HepG2 (cell line): Measurements from ENCODE around the gene MUC13. TPM values are rescaled to one million over a fixed set of nuclear protein-coding genes. Genes with fewer than 3 reads are reported as not detected.

Source experiments
- AHDC1 ChIP-seq: sonication (generic); formaldehyde crosslinking; IDR thresholded peaks from 2 replicates; pipeline ENCODE4 v1.5.1; 2020; ENCODE audit warnings: mild to moderate bottlenecking, missing genetic modification reagents, borderline replicate concordance
- CREBL2 ChIP-seq: sonication (generic); formaldehyde crosslinking; IDR thresholded peaks from 2 replicates; pipeline ENCODE4 v1.8.1; 2023; ENCODE audit warnings: missing genetic modification reagents, mild to moderate bottlenecking, borderline replicate concordance
- EZH2 ChIP-seq: conservative IDR thresholded peaks from 2 replicates; pipeline ENCODE4 v1.6.1; 2012; ENCODE audit warnings: mild to moderate bottlenecking, low read depth, low read length, moderate library complexity
- HNRNPL ChIP-seq: fragments of 200-400 bp; formaldehyde crosslinking; IDR thresholded peaks from 2 replicates; pipeline ENCODE4 v1.6.1; 2017; ENCODE audit warnings: mild to moderate bottlenecking, low read depth, low read length
- MXD4 ChIP-seq: IDR thresholded peaks from 2 replicates; pipeline ENCODE4 v1.6.1; 2016; ENCODE audit warnings: mild to moderate bottlenecking, missing biosample characterization, missing genetic modification reagents
- SIX1 ChIP-seq: sonication (generic); formaldehyde crosslinking; IDR thresholded peaks from 2 replicates; pipeline ENCODE4 v1.4.0; 2020; ENCODE audit warnings: missing genetic modification reagents, borderline replicate concordance
- SRSF4 ChIP-seq: fragments of 200-400 bp; formaldehyde crosslinking; IDR thresholded peaks from one replicate; pipeline ENCODE4 v1.6.1; 2018; ENCODE audit warnings: mild to moderate bottlenecking, low read depth, low read length, moderate library complexity; ENCODE audit not compliant: poor library complexity, severe bottlenecking
- TEF ChIP-seq: sonication (generic); formaldehyde crosslinking; IDR thresholded peaks from 2 replicates; pipeline ENCODE4 v1.5.0; 2020; ENCODE audit warnings: missing genetic modification reagents
- ZBTB26 ChIP-seq: IDR thresholded peaks from 2 replicates; pipeline ENCODE4 v1.6.1; 2016; ENCODE audit warnings: missing compliant biosample characterization, missing genetic modification reagents, borderline replicate concordance
- ZBTB43 ChIP-seq: sonication (generic); formaldehyde crosslinking; conservative IDR thresholded peaks from 2 replicates; pipeline ENCODE4 v1.4.0; 2020; ENCODE audit warnings: missing genetic modification reagents
- ZNF317 ChIP-seq: sonication (generic); formaldehyde crosslinking; IDR thresholded peaks from 2 replicates; pipeline ENCODE4 v1.5.0; 2020; ENCODE audit warnings: mild to moderate bottlenecking, missing genetic modification reagents
- ZNF33A ChIP-seq: sonication (generic); formaldehyde crosslinking; IDR thresholded peaks from 2 replicates; pipeline ENCODE4 v1.5.1; 2020; ENCODE audit warnings: missing genetic modification reagents, mild to moderate bottlenecking, moderate library complexity, borderline replicate concordance
- ZNF605 ChIP-seq: sonication (generic); formaldehyde crosslinking; IDR thresholded peaks from 2 replicates; pipeline ENCODE4 v1.8.0; 2022; ENCODE audit warnings: mild to moderate bottlenecking, missing genetic modification reagents
- ZNF747 ChIP-seq: sonication (generic); formaldehyde crosslinking; IDR thresholded peaks from 2 replicates; pipeline ENCODE4 v1.8.1; 2023; ENCODE audit warnings: missing genetic modification reagents, mild to moderate bottlenecking, borderline replicate concordance
- ZNF776 ChIP-seq: sonication (generic); formaldehyde crosslinking; IDR thresholded peaks from 2 replicates; pipeline ENCODE4 v1.4.0; 2020; ENCODE audit warnings: mild to moderate bottlenecking, missing genetic modification reagents
- ZSCAN22 ChIP-seq: sonication (generic); formaldehyde crosslinking; IDR thresholded peaks from 2 replicates; pipeline ENCODE4 v1.4.0; 2020; ENCODE audit warnings: mild to moderate bottlenecking, missing genetic modification reagents
- ZSCAN25 ChIP-seq: sonication (generic); formaldehyde crosslinking; IDR thresholded peaks from 2 replicates; pipeline ENCODE4 v1.8.0; 2022; ENCODE audit warnings: mild to moderate bottlenecking, missing genetic modification reagents
- polyA plus RNA-seq, 8 experiments: library from polyadenylated mRNA; depleted of rRNA in 3 of 8; stranded (reverse) in 7 of 8; unstranded in 1 of 8; fragments of >200 nt; fragmentation: Illumina TruSeq in 4 of 8; extraction: Trizol in 4 of 8; gene quantifications; 2 replicates each; pipeline versions ENCODE4 v1.2.1 to v1.2.3, GENCODE V29; 2011 to 2016; ENCODE audit warnings: low read depth in 4 of 8, missing spikeins in 1 of 8, mixed read lengths in 1 of 8; ENCODE audit not compliant: insufficient read depth in 1 of 8
- total RNA-seq, 5 experiments: library from RNA; depleted of rRNA; stranded (reverse); fragments of >200 nt; fragmentation: Illumina TruSeq; extraction: Trizol; gene quantifications; 2 replicates each; pipeline ENCODE4 v1.2.3, GENCODE V29; 2016; ENCODE audit warnings: low read depth in 1 of 5

The MUC13 gene
- total and polyA plus RNA-seq, 2 of the 13 experiments (the other 11 are each of a cell fraction or from before 2014, with no cell fraction given), result 0.04 to 1.2 TPM

- TF ChIP-seq EZH2 (no peak), ZNF317 (CRISPR knock-in tag) (no peak), CREBL2 (no peak), ZNF33A (CRISPR knock-in tag) (no peak), HNRNPL (peak; percentile 74), ZSCAN25 (CRISPR knock-in tag) (no peak), TEF (CRISPR knock-in tag) (no peak), ZSCAN22 (CRISPR knock-in tag) (no peak; the same call in 1 of the 2 replicates), ZBTB26 (CRISPR knock-in tag) (no peak), ZNF776 (CRISPR knock-in tag) (no peak; the same call in 1 of the 2 replicates), ZBTB43 (no peak), SIX1 (CRISPR knock-in tag) (no peak), ZNF747 (CRISPR knock-in tag) (no peak), ZNF605 (peak; percentile 71), SRSF4 (no peak), MXD4 (CRISPR knock-in tag) (0 out of 2 replicates have a peak, but pooled peaks have one; percentile 5), AHDC1 (no peak)
Observed at GRCh38 chr3:124886168-124887056, 48.1 kb downstream of the MUC13 start (continued).
